Activated CD8-positive, alpha-beta memory T cell treated with anti-CD3 and anti-CD28 coated beads for 48 hours (primary cell): ENCODE measurements around the gene LRRTM2.

Source experiments
- DNase-seq, 3 experiments: peaks; one replicate each; pipeline ENCODE4 v3.0.0-alpha.2; 2020; ENCODE audit warnings: low read depth in 2 of 3, low spot score in 2 of 3

Gene LRRTM2

GRCh38 chr5:138883211-138883610 lies 8.1 kb upstream of the LRRTM2 start:
- no peak for DNase-seq

- DNase-seq: no peak
Observed at GRCh38 chr5:138878437-138879235, 3.5 kb upstream of the LRRTM2 start.

DNA sequence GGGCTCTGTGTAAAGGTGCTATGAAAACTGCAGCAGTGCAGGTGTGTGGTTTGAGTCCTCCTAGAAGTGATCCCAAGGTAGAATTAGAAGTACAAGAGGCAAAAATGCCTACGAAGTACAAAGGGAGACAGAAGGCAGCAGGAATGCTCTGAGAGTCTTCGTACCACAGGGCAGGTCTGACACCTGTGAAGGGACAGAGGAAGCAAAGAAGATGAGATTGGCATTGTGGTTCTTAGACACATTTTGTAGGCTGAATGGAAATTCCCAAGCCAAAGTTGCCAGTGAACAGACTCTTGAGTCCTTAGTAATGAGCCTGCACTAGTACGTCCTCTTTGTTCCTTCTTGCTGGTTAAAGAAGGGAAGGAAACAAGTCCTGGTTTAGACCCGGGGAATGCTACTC lies 1.7 kb upstream of the LRRTM2 start:
- no peak for DNase-seq

GRCh38 chr5:138875946-138876345 lies 811 bp upstream of the LRRTM2 start:
- DNase-seq: no peak

GRCh38 chr5:138875552-138875875 lies 379 bp upstream of the LRRTM2 start:
- no peak for DNase-seq

DNA sequence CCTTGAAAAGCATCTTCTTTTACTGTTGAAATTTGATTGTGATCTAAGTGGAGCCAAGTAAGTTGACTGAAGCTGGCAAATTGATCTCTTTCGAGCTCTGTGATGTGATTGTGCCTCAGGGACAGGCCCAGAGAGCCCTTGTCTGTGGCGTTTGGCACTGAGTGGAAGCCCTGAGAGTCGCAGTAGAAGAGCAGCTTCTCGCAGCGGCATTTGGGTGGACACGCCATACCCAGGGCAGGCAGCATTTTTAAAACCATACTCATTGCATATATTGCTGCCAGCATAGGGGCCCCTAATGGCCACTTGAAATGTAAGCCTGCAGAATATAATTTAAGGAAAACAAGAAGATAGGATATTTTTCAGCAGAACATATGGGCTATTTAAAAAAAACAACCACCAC lies 894 bp downstream of the LRRTM2 start:
- no peak for DNase-seq

DNA sequence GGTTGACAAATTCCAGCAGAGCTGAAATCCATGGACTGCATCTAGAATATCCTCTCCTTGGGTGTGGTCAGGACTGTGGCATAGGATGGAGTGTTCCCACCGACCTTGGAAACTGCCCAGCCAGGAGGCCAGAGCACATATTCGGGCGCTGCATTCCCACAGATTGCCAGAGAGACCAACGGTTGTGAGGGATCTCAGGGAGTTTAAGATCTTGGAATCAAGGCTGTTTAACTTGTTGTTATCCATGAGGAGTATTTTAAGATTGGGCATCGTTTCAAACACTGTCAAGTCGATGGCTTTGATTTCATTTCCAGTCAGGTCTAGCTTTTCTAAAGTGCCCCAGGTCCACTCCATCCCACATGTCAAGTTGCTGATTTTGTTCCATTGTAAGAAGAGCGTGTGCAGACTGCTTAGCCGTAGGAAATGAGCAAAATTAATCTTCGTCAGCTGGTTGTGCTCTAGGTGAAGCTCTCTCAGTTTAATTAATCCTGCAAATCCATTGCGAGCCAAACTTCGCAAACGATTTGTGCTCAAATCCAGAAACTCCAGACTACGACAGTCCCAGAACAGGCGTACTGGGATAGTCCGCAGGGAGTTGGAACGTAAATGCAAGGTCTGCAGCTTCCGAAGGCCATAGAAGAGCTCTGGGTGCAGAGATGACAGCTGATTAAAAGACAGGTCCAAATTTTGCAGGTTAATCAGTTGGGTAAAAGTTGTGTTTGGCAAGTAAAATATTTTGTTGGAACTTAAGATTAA lies 1.5 kb downstream of the LRRTM2 start:
- no peak for DNase-seq

- no peak for DNase-seq
Observed at GRCh38 chr5:138872841-138873465, 2.2 kb downstream of the LRRTM2 start.

- DNase-seq: no peak
Observed at GRCh38 chr5:138870611-138871010, 4.5 kb downstream of the LRRTM2 start.

DNA sequence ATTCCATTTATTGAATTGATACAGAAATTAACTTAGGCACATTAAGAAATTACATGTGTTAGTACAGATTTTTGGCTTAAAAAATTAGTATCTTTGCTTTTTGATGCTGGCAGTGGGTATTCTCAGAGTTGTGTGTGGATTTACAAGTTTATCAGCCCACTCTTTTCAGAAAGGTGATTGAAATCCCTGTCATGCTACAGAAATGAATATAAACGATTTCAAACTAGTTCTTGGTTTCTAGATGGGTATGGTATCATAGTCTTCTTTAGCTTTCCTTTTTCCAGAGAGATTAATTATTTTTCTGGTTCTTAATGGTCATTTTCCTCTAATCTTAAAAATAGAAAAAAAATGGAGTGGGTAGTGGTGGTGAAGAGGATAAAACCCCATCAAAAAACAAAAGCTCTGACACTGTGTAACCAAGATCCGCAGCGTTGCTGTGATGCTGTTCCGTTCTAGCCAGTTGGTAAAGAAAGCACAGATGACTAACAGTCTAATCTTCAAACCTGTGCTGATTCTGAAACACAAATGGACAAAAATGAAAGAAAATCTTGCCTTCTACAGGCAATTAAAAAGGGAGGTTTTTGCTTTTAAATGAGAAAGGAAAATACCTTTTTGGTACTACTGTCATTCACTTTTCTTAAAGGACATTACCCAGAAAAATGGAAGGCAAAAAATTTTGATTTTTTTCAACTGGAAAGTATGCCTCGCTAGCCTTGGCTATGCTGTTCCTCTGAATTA lies 5.2 kb downstream of the LRRTM2 start:
- DNase-seq: no peak

GRCh38 chr5:138869038-138869437 lies 6.1 kb downstream of the LRRTM2 start:
- DNase-seq: no peak

GRCh38 chr5:138867011-138867410 lies 8.1 kb downstream of the LRRTM2 start:
- DNase-seq: no peak

DNA sequence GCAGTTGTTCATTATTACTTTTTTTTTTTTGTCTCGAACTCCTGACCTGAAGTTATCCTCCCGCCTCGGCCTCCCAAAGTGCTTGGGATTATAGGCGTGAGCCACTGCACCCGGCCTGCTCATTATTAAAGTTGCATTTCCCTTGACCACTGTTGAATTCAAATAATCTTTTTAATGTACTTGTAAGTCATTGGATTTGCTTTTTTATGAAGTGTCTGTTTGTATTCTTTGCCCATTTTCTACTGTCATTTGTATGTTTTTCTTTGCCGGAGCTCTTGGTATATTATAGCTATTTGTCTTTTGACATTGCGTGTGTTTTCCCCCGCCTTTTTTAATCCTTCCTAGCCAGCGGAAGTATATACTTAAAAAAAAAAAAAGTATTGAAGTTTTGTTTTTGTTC lies 22.0 kb downstream of the LRRTM2 start:
- DNase-seq: no peak

GRCh38 chr5:138850865-138851435 lies 24.2 kb downstream of the LRRTM2 start:
- no peak for DNase-seq

DNA sequence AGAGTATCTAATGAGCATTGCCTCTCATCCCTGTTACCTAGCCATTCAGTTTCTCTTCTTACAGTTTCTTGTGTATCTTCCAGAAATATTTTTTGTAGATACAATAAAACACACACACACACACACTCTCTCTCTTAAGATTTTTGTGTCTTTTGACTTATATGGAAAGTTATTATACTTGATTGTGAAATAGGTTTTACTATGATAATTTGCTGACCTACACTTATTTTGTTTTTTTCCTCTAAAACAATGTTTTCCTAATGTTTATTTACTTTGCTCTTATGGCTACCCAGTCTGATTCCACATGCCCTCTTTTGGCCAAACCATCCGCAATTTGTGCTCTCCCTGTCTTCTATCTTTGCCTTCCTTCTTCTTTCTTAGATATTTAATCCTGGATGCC lies 25.3 kb downstream of the LRRTM2 start:
- no peak for DNase-seq

DNA sequence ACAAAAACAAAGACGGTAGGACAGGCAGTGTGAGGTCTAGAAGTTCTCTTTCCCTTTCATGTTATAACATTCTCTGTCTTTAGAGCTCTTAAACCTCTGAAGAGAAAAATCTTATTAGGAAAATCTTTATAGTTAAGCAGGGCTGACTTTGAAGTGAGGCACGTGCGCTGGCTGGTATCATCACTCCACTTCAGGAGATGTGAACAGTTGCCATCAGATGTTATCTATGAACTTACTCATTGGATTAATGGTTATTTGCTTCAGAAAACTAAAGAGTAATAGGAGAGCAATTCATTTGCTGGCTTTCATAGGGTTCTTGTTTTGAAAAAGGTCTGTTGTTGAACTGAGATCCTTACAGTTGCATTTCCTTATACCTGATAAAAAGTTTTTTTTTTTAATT lies 25.7 kb downstream of the LRRTM2 start:
- DNase-seq: no peak

- DNase-seq: no peak
Observed at GRCh38 chr5:138844812-138845513, 30.2 kb downstream of the LRRTM2 start.

- no peak for DNase-seq
Observed at GRCh38 chr5:138844125-138844461, 31.0 kb downstream of the LRRTM2 start.

DNA sequence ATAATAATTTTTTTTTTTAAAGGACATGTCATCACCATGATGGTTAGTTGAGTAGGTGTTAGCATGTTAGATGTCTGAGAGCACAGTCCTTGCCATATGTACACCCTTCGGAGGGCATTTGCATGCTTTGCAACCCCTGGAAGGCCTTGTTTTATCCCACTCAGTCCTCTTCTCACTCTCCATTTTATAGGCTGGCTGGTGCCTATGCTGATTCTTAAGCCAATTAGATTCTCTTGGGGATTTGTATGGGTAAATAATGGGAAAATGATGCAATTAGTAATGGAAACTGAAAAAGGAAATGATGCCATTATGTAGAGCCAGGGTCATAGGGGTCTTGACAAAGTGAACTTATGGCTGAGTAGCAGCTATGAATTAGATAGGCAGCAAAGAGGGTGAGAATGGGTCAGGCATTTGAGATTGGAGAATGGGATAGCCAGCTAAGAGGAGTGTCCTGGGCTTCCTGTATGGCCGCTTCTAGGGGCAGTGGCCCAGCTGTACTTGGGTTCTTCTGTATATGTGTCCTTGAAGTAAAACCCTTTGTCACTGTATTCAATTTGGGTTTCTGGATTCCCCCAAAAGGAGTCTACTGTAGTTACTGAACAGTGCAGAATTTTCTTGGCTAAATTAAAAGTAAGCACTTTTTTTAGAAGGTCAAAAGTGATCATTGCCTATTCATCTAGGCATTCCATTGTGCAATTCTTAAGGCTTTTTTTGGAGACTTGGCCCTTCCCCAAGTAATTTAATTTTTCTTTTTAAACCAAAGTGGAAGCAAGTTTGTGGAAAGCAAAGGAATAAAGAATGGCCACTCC lies 31.6 kb downstream of the LRRTM2 start:
- DNase-seq: no peak

DNA sequence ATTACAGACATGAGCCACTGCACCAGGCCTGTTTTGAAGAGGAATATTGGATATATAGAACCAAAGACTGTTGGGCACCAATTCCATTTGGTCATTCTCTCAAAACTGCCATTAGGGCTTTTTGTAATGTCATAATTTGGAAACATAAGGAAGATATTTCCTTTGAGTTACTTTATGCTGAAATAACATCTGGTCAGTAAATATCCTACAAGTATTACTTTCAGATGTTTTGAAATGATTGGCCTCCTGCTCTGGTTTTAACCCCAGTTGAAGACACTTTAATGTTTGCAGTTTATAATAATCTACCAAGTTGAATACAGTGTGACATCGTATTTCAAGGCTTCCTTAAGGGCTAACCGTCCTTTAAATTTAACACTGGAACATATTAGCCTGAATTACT lies 33.6 kb downstream of the LRRTM2 start:
- DNase-seq: no peak
